ENCODE measurements around the gene ENOX1. TPM values are rescaled to one million over a fixed set of nuclear protein-coding genes. Genes with fewer than 3 reads are reported as not detected.

Gene ENOX1
- total RNA-seq, 1 donor from 2014 or later, result 1.1 TPM

GRCh38 chr13:43608400-43609137 is 178.2 kb downstream of the ENOX1 start:
- Histone ChIP-seq H3K27me3 (no peaks in the 10 kb centered on the region), H4K20me1 (ENCODE audit: low read depth) (no peaks in the 10 kb centered on the region), H3K36me3 (no peaks in the 10 kb centered on the region), H3K4me2 (no peak overlapping the region), H3K4me1 (no peaks in the 10 kb centered on the region), H3F3A (ENCODE audit: low read depth) (no peaks in the 10 kb centered on the region), H2AFZ (replicated peaks) (no peak overlapping the region), H3K4me3 (no peak overlapping the region), H3K27ac (no peak overlapping the region), H3K79me2 (ENCODE audit: low read depth) (no peaks in the 10 kb centered on the region), H3K9me3 (ENCODE audit: low read depth) (peaks cover 10% of the 10 kb centered on the region), H3K9ac (no peak overlapping the region)
- Mint-ChIP-seq H3K27ac (no peak overlapping the region), H3K27me3 (ENCODE audit: insufficient read depth, low read depth) (no peaks in the 10 kb centered on the region), H3K9me3 (peaks cover 18% of the 10 kb centered on the region), H3K36me3 (peaks cover 1% of the 10 kb centered on the region), H3K4me3 (no peak overlapping the region), H3K4me1 (no peaks in the 10 kb centered on the region)
- no peak for DNase-seq (ENCODE audit: low spot score)
- TF ChIP-seq EZH2 (IDR thresholded peaks at IDR 0.05) (no peak), EZH2phosphoT487 (IDR thresholded peaks at IDR 0.05) (no peak), CTCF (IDR thresholded peaks at IDR 0.05) (no peak)

- Mint-ChIP-seq H3K36me3 (no peaks in the 10 kb centered on the region), H3K9me3 (no peaks in the 10 kb centered on the region), H3K27ac (no peak overlapping the region), H3K4me1 (peaks cover 8% of the 10 kb centered on the region), H3K27me3 (ENCODE audit: insufficient read depth, low read depth) (no peaks in the 10 kb centered on the region), H3K4me3 (no peak overlapping the region)
- Histone ChIP-seq H4K20me1 (ENCODE audit: low read depth) (no peaks in the 10 kb centered on the region), H3K79me2 (ENCODE audit: low read depth) (no peaks in the 10 kb centered on the region), H3K27ac (no peak overlapping the region), H3K4me1 (no peaks in the 10 kb centered on the region), H3K4me2 (no peak overlapping the region), H3K9ac (no peak overlapping the region), H3K27me3 (no peaks in the 10 kb centered on the region), H3K4me3 (no peak overlapping the region), H3K36me3 (no peaks in the 10 kb centered on the region), H3K9me3 (ENCODE audit: low read depth) (no peaks in the 10 kb centered on the region), H2AFZ (replicated peaks) (no peak overlapping the region), H3F3A (ENCODE audit: low read depth) (no peaks in the 10 kb centered on the region)
- TF ChIP-seq CTCF (IDR thresholded peaks at IDR 0.05), result no peak
- no peak for TF ChIP-seq EZH2phosphoT487 (IDR thresholded peaks at IDR 0.05)
- TF ChIP-seq EZH2 (IDR thresholded peaks at IDR 0.05), result no peak
- DNase-seq (ENCODE audit: low spot score), result no peak
Measured at GRCh38 chr13:43597599-43597945, 189.2 kb downstream of the ENOX1 start.

GRCh38 chr13:43596924-43597598 is 189.7 kb downstream of the ENOX1 start:
- Mint-ChIP-seq H3K9me3 (no peaks in the 10 kb centered on the region), H3K27me3 (ENCODE audit: insufficient read depth, low read depth) (no peaks in the 10 kb centered on the region), H3K4me1 (peaks cover 8% of the 10 kb centered on the region), H3K36me3 (no peaks in the 10 kb centered on the region), H3K4me3 (no peak overlapping the region), H3K27ac (no peak overlapping the region)
- Histone ChIP-seq H3K36me3 (no peaks in the 10 kb centered on the region), H3F3A (ENCODE audit: low read depth) (no peaks in the 10 kb centered on the region), H3K4me3 (no peak overlapping the region), H2AFZ (replicated peaks) (no peak overlapping the region), H3K4me2 (no peak overlapping the region), H3K4me1 (no peaks in the 10 kb centered on the region), H3K27me3 (no peaks in the 10 kb centered on the region), H3K79me2 (ENCODE audit: low read depth) (no peaks in the 10 kb centered on the region), H3K27ac (no peak overlapping the region), H4K20me1 (ENCODE audit: low read depth) (no peaks in the 10 kb centered on the region), H3K9ac (no peak overlapping the region), H3K9me3 (ENCODE audit: low read depth) (no peaks in the 10 kb centered on the region)
- no peak for DNase-seq (ENCODE audit: low spot score)
- TF ChIP-seq EZH2 (IDR thresholded peaks at IDR 0.05) (no peak), EZH2phosphoT487 (IDR thresholded peaks at IDR 0.05) (no peak), CTCF (IDR thresholded peaks at IDR 0.05) (no peak)
